K562 (cell line): ENCODE data around the gene TMEM143. TPM values are rescaled to one million over a fixed set of nuclear protein-coding genes. Genes with fewer than 3 reads are reported as not detected.

Experiments used
- ATAC-seq: fragments of 200-7000 bp; cut with Tn5 transposase; 3 replicates; pipeline ENCODE4 v1.9.1; 2020; ENCODE audit warnings: moderate library complexity
- BruUV-seq: library from RNA; stranded (reverse); fragments of 400-500 nt; replicated peaks from 2 replicates; lab custom pipeline; 2021; lab: Mats Ljungman, UMichigan
- CTCF ChIA-PET: fragments of 300-600 bp; formaldehyde crosslinking; extraction: SDS; loops from one replicate; lab custom pipeline; 2021; ENCODE audit warnings: low intra/inter-chr PET ratio; lab: Yijun Ruan, JAX
- POLR2A ChIA-PET: fragments of 300-600, 350-650 bp; sonication (Branson Sonifier 250); formaldehyde crosslinking; extraction: SDS; loops from one replicate; lab custom pipeline; 2021; ENCODE audit warnings: antibody characterized with exemption, inconsistent platforms; lab: Yijun Ruan, JAX
- DNase-seq, 4 experiments: peaks; one replicate each; pipeline versions ENCODE4 v3.0.0 to v3.0.0-alpha.2; 2011 to 2018; ENCODE audit warnings: low spot score in 3 of 4, mixed read lengths in 3 of 4; ENCODE audit errors: extremely low read depth in 1 of 4
- FAIRE-seq: peaks from 2 replicates; lab custom pipeline; 2011; peaks lifted over from hg19 to GRCh38; lab: Jason Lieb, UNC
- H2AFZ ChIP-seq: 2 replicates; pipeline ENCODE4 v1.6.0; 2011; ENCODE audit warnings: low read depth, low read length, control low read depth, inconsistent platforms
- H3K27ac ChIP-seq: fragments of 200-600 bp; 3 replicates; pipeline ENCODE4 v1.8.0; 2011; ENCODE audit warnings: low read depth, mild to moderate bottlenecking, control low read depth, inconsistent platforms, low read length, moderate library complexity, mixed read lengths; ENCODE audit errors: extremely low read depth
- H3K27me3 ChIP-seq, 2 experiments: fragments of 300-600 bp in 1 of 2; 2 replicates in 1 of 2; 3 replicates in 1 of 2; pipeline versions ENCODE4 v1.6.0 to v1.8.0; 2011; ENCODE audit warnings: inconsistent platforms in 2 of 2, low read length in 2 of 2, mild to moderate bottlenecking in 1 of 2, mixed read lengths in 1 of 2, moderate library complexity in 1 of 2; ENCODE audit not compliant: control insufficient read depth in 2 of 2, insufficient read depth in 2 of 2
- H3K36me3 ChIP-seq: fragments of 300-600 bp; 3 replicates; pipeline ENCODE4 v1.8.0; 2011; ENCODE audit warnings: mild to moderate bottlenecking, low read length, inconsistent platforms; ENCODE audit not compliant: control insufficient read depth, insufficient read depth
- H3K4me1 ChIP-seq, 2 experiments: fragments of 200-600 bp in 1 of 2; replicated peaks in 1 of 2; 2 replicates in 1 of 2; 3 replicates in 1 of 2; pipeline versions ENCODE4 v1.5.1 to v1.8.0; 2011; ENCODE audit warnings: inconsistent platforms in 2 of 2, low read length in 2 of 2, mild to moderate bottlenecking in 1 of 2, mixed read lengths in 1 of 2, moderate library complexity in 1 of 2; ENCODE audit not compliant: control insufficient read depth in 2 of 2, insufficient read depth in 2 of 2
- H3K4me2 ChIP-seq: 2 replicates; pipeline ENCODE4 v1.6.1; 2011; ENCODE audit warnings: low read length, control low read depth, inconsistent platforms, mixed read lengths; ENCODE audit not compliant: insufficient read depth
- H3K4me3 ChIP-seq: fragments of 200-600 bp; sonication (generic), shearing (Covaris generic); 2 replicates; pipeline ENCODE4 v1.5.1; 2016; ENCODE audit warnings: control low read depth, inconsistent platforms
- H3K79me2 ChIP-seq: fragments of 200-600 bp; 3 replicates; pipeline ENCODE4 v1.8.0; 2011; ENCODE audit warnings: low read length, inconsistent platforms; ENCODE audit not compliant: control insufficient read depth, insufficient read depth
- H3K9ac ChIP-seq, 2 experiments: 2 replicates each; pipeline versions ENCODE4 v1.6.0 to v1.6.1; 2011; ENCODE audit warnings: low read depth in 2 of 2, low read length in 2 of 2, control low read depth in 1 of 2, inconsistent platforms in 1 of 2, mild to moderate bottlenecking in 1 of 2, mixed read lengths in 1 of 2; ENCODE audit not compliant: insufficient read depth in 1 of 2
- H3K9me1 ChIP-seq: one replicate; pipeline ENCODE4 v1.6.0; 2011; ENCODE audit warnings: inconsistent platforms, mild to moderate bottlenecking, low read length, moderate library complexity; ENCODE audit not compliant: control insufficient read depth, insufficient read depth
- H3K9me3 ChIP-seq: replicated peaks from 2 replicates; pipeline ENCODE4 v1.5.1; 2011; ENCODE audit warnings: low read depth, low read length, inconsistent platforms; ENCODE audit not compliant: control insufficient read depth, insufficient read depth
- H4K20me1 ChIP-seq: replicated peaks from 2 replicates; pipeline ENCODE4 v1.6.1; 2011; ENCODE audit warnings: low read length, inconsistent platforms, mixed read lengths; ENCODE audit not compliant: control insufficient read depth, insufficient read depth
- FOSL1 ChIP-seq: fragments of 200-800 bp; sonication (Bioruptor generic); conservative IDR thresholded peaks from 2 replicates; pipeline ENCODE4 v1.6.1; 2016; ENCODE audit warnings: missing genetic modification characterization, missing compliant biosample characterization
- JUN ChIP-seq, 2 experiments: sonication (generic) in 1 of 2; formaldehyde crosslinking in 1 of 2; IDR thresholded peaks; 2 replicates each; pipeline versions ENCODE4 v1.6.1 to v1.8.0; 2012 to 2022; ENCODE audit warnings: borderline replicate concordance in 2 of 2, mild to moderate bottlenecking in 2 of 2, improper control_type of control experiment in 1 of 2, low read depth in 1 of 2, low read length in 1 of 2, missing genetic modification reagents in 1 of 2
- JUND ChIP-seq, 2 experiments: IDR thresholded peaks; 2 replicates in 1 of 2; 3 replicates in 1 of 2; pipeline ENCODE4 v1.6.1; 2011; ENCODE audit warnings: borderline replicate concordance in 2 of 2, low read depth in 2 of 2, low read length in 2 of 2, improper control_type of control experiment in 1 of 2, missing biosample characterization in 1 of 2, missing genetic modification characterization in 1 of 2, missing genetic modification reagents in 1 of 2
- MYNN ChIP-seq, 2 experiments: sonication (generic); formaldehyde crosslinking in 1 of 2; IDR thresholded peaks; 2 replicates each; pipeline versions ENCODE4 v1.5.0 to v1.6.1; 2016 to 2020; ENCODE audit warnings: antibody characterized with exemption in 1 of 2, missing genetic modification reagents in 1 of 2
- ZBTB7A ChIP-seq: IDR thresholded peaks from 2 replicates; pipeline ENCODE4 v1.6.1; 2011; ENCODE audit warnings: low read depth, mild to moderate bottlenecking, low read length, moderate library complexity, borderline replicate concordance; ENCODE audit not compliant: control insufficient read depth
- ZFPM2 ChIP-seq: fragments of 250-450 bp; sonication (Bioruptor Pico); IDR thresholded peaks from 2 replicates; pipeline ENCODE4 v1.5.1; 2022; ENCODE audit warnings: mild to moderate bottlenecking
- WGBS: fragments of 100-300 bp; shearing (Covaris generic); methylation state at CpG from one replicate; pipeline ENCODE4 v1.1.6; 2016; ENCODE audit warnings: low coverage, mixed read lengths; ENCODE audit not compliant: insufficient coverage; ENCODE audit errors: missing lambda C conversion rate; 5-methylcytosine and 5-hydroxymethylcytosine counted together
- in situ Hi-C: fragments of 300-500 bp; cut with MboI; formaldehyde crosslinking; loops from 4 replicates; pipeline ENCODE4 v1.15.0; 2018; ENCODE audit warnings: inconsistent platforms, mixed read lengths
- intact Hi-C: fragments of 100-400 bp; cut with micrococcal nuclease; formaldehyde crosslinking; loops from 2 replicates; pipeline ENCODE4 v1.14.2; 2022
- polyA plus RNA-seq, 8 experiments: library from polyadenylated mRNA; depleted of rRNA in 4 of 8; stranded (reverse) in 5 of 8; unstranded in 3 of 8; fragments of >200 nt; fragmentation: Nextera tagmentation in 2 of 8; fragmentation: Illumina TruSeq in 1 of 8; extraction: Ambion mirVana in 2 of 8; extraction: Trizol in 1 of 8; gene quantifications; 2 replicates each; pipeline versions ENCODE4 v1.2.1 to v1.2.3, GENCODE V29; 2011 to 2014; ENCODE audit warnings: inconsistent platforms in 1 of 8, missing spikeins in 1 of 8
- total RNA-seq, 7 experiments: library from RNA; depleted of rRNA in 6 of 7; stranded (reverse); fragments of >200 nt in 6 of 7; fragmentation: Illumina TruSeq in 2 of 7; extraction: Trizol in 2 of 7; gene quantifications; 2 replicates each; pipeline versions ENCODE4 v1.2.1 to v1.2.3, GENCODE V29; 2011 to 2021; ENCODE audit warnings: low replicate concordance in 1 of 7
- TF ChIP-seq, protein P1 (sequence below): fragments of 200-800 bp; sonication (Bioruptor generic); IDR thresholded peaks from 2 replicates; pipeline ENCODE4 v1.6.1; 2017; ENCODE audit warnings: missing genetic modification characterization, missing compliant biosample characterization
- TF ChIP-seq, protein P2 (sequence below): fragments of 250-450 bp; sonication (Bioruptor Pico); IDR thresholded peaks from 2 replicates; pipeline ENCODE4 v1.5.0; 2021
- TF ChIP-seq, protein P3 (sequence below): sonication (generic); formaldehyde crosslinking; IDR thresholded peaks from 2 replicates; pipeline ENCODE4 v1.8.0; 2022; ENCODE audit warnings: mild to moderate bottlenecking, missing genetic modification reagents
- TF ChIP-seq, protein P4 (sequence below), 2 experiments: fragments of 450-650 bp; conservative IDR thresholded peaks; 2 replicates each; pipeline ENCODE4 v1.6.1; 2017; ENCODE audit warnings: mild to moderate bottlenecking in 2 of 2, moderate library complexity in 2 of 2

Gene TMEM143
- total and polyA plus RNA-seq, 9 of the 15 experiments (the other 6 are each of a cell fraction or from before 2014, with no cell fraction given) = 0.66 to 8.8 (median 4.3) TPM

DNA sequence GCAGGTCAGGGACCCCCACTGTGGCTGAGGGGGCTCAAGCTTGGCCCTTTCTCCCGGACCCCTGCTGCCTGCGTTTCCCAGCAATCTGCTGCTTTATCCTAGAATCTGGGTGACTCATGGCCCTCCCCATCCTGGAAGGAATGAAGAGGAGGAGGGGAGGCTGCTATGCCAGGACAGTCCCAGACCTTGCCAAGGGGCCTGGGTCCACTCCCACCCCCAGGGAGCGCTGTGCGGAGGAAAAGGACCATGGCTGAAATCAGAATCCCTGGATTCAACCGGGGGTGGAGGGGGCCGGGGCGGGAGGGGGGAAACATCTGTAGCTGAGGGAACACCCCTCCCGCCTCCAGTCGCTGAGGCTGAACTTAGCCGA lies 73.4 kb downstream of the TMEM143 start:
- Histone ChIP-seq H4K20me1 (no peaks in the 10 kb centered on the region), H2AFZ (no peak overlapping the region; the same call in 1 of the 2 replicates), H3K27ac (no peak overlapping the region), H3K36me3 (no peaks in the 10 kb centered on the region), H3K4me2 (peak overlapping the region; percentile 83; the same call in 1 of the 2 replicates), H3K9me1 (no peaks in the 10 kb centered on the region), H3K79me2 (no peaks in the 10 kb centered on the region), H3K4me1 (peaks cover 7 to 13% of the 10 kb centered on the region in 2 experiments; a peak in 4 of 5 replicates), H3K4me3 (no peak overlapping the region), H3K9me3 (0 out of 2 replicates have a peak, but pooled peaks cover 1% of the 10 kb centered on the region), H3K27me3 (peaks cover 0 to 10% of the 10 kb centered on the region in 2 experiments; a peak in 2 of 5 replicates), H3K9ac (peak overlapping the region in 1 of 2 experiments; percentile 65; a peak in 1 of 4 replicates)
- FAIRE-seq = no peak
- CTCF ChIA-PET = interaction anchor here (0.6 to 3.3 kb wide), 4 partner anchors 23 to 327 kb away, joined by 4 to 26 read pairs (median 7); no protein-coding TSS in a partner anchor
- 0% methylated on average over 4 of the region's 10 CpGs for WGBS
- POLR2A ChIA-PET = no interaction called here
- peak in 2 of 4 experiments; percentile 57 to 61 for DNase-seq
- no TSS peak for BruUV-seq
- intact Hi-C loops = loop anchor here (10.0 kb wide), 1 partner anchor 186 kb away; no protein-coding TSS in a partner anchor
- ATAC-seq = peak; percentile 48; the same call in 1 of the 3 replicates
- in situ Hi-C loops = no loop called here
- TF ChIP-seq, protein P1, sequence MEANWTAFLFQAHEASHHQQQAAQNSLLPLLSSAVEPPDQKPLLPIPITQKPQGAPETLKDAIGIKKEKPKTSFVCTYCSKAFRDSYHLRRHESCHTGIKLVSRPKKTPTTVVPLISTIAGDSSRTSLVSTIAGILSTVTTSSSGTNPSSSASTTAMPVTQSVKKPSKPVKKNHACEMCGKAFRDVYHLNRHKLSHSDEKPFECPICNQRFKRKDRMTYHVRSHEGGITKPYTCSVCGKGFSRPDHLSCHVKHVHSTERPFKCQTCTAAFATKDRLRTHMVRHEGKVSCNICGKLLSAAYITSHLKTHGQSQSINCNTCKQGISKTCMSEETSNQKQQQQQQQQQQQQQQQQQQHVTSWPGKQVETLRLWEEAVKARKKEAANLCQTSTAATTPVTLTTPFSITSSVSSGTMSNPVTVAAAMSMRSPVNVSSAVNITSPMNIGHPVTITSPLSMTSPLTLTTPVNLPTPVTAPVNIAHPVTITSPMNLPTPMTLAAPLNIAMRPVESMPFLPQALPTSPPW (CRISPR knock-in tag) = peak; percentile 44; the same call in 1 of the 2 replicates
- TF ChIP-seq, protein P2, sequence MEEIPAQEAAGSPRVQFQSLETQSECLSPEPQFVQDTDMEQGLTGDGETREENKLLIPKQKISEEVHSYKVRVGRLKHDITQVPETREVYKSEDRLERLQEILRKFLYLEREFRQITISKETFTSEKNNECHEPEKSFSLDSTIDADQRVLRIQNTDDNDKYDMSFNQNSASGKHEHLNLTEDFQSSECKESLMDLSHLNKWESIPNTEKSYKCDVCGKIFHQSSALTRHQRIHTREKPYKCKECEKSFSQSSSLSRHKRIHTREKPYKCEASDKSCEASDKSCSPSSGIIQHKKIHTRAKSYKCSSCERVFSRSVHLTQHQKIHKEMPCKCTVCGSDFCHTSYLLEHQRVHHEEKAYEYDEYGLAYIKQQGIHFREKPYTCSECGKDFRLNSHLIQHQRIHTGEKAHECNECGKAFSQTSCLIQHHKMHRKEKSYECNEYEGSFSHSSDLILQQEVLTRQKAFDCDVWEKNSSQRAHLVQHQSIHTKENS = no peak
- peak; percentile 46; the same call in 1 of the 2 replicates for TF ChIP-seq ZBTB7A
- TF ChIP-seq, protein P3, sequence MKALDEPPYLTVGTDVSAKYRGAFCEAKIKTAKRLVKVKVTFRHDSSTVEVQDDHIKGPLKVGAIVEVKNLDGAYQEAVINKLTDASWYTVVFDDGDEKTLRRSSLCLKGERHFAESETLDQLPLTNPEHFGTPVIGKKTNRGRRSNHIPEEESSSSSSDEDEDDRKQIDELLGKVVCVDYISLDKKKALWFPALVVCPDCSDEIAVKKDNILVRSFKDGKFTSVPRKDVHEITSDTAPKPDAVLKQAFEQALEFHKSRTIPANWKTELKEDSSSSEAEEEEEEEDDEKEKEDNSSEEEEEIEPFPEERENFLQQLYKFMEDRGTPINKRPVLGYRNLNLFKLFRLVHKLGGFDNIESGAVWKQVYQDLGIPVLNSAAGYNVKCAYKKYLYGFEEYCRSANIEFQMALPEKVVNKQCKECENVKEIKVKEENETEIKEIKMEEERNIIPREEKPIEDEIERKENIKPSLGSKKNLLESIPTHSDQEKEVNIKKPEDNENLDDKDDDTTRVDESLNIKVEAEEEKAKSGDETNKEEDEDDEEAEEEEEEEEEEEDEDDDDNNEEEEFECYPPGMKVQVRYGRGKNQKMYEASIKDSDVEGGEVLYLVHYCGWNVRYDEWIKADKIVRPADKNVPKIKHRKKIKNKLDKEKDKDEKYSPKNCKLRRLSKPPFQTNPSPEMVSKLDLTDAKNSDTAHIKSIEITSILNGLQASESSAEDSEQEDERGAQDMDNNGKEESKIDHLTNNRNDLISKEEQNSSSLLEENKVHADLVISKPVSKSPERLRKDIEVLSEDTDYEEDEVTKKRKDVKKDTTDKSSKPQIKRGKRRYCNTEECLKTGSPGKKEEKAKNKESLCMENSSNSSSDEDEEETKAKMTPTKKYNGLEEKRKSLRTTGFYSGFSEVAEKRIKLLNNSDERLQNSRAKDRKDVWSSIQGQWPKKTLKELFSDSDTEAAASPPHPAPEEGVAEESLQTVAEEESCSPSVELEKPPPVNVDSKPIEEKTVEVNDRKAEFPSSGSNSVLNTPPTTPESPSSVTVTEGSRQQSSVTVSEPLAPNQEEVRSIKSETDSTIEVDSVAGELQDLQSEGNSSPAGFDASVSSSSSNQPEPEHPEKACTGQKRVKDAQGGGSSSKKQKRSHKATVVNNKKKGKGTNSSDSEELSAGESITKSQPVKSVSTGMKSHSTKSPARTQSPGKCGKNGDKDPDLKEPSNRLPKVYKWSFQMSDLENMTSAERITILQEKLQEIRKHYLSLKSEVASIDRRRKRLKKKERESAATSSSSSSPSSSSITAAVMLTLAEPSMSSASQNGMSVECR = no peak
- TF ChIP-seq JUND (IDR thresholded peaks at IDR 0.05; ENCODE audit: borderline replicate concordance, low read depth, low read length) = peak; percentile 80
- peak; percentile 78; the same call in 1 of the 3 replicates for TF ChIP-seq JUND (tag; IDR thresholded peaks at IDR 0.05; ENCODE audit: borderline replicate concordance, low read depth, low read length)
- TF ChIP-seq JUN (IDR thresholded peaks at IDR 0.05; ENCODE audit: borderline replicate concordance, low read depth, low read length) = peak; percentile 42; the same call in 1 of the 2 replicates
- TF ChIP-seq JUN (CRISPR knock-in tag; IDR thresholded peaks at IDR 0.05; ENCODE audit: borderline replicate concordance) = no peak
- TF ChIP-seq ZFPM2 = no peak
- no peak for TF ChIP-seq MYNN (IDR thresholded peaks at IDR 0.05)
- no peak for TF ChIP-seq MYNN (CRISPR knock-in tag; IDR thresholded peaks at IDR 0.05)
- TF ChIP-seq FOSL1 (tag) = peak; percentile 73
- TF ChIP-seq, protein P4, sequence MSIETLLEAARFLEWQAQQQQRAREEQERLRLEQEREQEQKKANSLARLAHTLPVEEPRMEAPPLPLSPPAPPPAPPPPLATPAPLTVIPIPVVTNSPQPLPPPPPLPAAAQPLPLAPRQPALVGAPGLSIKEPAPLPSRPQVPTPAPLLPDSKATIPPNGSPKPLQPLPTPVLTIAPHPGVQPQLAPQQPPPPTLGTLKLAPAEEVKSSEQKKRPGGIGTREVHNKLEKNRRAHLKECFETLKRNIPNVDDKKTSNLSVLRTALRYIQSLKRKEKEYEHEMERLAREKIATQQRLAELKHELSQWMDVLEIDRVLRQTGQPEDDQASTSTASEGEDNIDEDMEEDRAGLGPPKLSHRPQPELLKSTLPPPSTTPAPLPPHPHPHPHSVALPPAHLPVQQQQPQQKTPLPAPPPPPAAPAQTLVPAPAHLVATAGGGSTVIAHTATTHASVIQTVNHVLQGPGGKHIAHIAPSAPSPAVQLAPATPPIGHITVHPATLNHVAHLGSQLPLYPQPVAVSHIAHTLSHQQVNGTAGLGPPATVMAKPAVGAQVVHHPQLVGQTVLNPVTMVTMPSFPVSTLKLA (conservative IDR thresholded peaks at IDR 0.05) = no peak
